Activated T-cell treated with anti-CD3 and anti-CD28 coated beads for 24 hours (primary cell): ENCODE measurements around the gene DUOX2.
"Not testable (repeated sequence)": the region's sequence is repeated elsewhere in the genome, so short reads cannot be mapped to it uniquely, and the experiment has no call there.

Source experiments
- DNase-seq: peaks from one replicate; pipeline ENCODE4 v3.0.0-alpha.2; 2020; ENCODE audit warnings: low read depth

Gene DUOX2

DNA sequence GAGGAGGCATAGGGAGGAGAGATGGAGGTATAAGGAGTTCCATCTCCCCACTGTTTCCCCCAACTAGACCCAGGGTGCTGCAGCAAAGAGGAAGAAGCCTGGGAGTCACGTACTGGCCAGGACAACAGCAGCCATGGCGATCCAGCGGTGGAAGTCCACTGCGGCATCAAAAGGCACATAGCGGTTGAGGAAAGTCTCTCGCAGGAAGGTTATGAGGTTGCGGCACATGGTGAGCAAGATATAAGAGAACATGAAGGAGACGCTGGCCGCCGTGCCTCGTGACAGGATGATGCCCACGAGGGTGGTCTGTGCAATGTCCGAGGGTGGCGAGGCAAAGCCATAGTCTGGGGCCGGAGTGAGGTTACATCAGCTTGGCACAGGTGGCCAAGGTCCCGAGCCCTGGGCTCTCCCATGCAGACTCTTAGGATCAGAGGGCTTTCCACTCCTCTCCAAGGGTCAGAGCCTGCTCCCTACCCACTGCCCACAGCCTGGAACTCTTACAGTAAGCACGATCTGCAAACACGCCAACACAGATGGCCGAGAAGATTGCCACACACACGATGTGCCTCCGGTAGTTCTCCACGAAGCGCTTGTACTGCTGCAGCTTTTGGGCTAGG lies 14.3 kb downstream of the DUOX2 start:
- no peak for DNase-seq

- no peak for DNase-seq
Measured at GRCh38 chr15:45097466-45097865, 16.5 kb downstream of the DUOX2 start.

GRCh38 chr15:45095661-45096060 lies 18.3 kb downstream of the DUOX2 start:
- no peak for DNase-seq

DNA sequence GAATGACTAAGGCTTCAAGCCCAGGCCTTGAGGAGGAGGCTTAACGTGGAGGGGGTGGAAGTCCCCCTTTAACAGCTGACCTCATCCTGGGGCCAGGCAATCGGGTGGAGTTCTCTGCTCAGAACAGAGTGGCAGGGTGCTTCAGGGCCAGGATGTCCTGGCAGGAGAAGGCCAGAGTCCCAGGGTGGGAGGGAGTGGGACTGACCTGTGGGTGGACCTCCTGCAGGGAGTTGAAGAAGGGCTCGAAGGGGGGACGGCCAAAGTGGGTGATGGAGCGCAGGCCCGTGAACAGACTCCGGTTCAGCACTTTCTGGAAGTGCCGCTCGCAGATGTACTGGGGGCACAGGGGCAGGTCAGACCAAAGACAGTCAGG lies 19.6 kb downstream of the DUOX2 start:
- DNase-seq, result no peak

DNA sequence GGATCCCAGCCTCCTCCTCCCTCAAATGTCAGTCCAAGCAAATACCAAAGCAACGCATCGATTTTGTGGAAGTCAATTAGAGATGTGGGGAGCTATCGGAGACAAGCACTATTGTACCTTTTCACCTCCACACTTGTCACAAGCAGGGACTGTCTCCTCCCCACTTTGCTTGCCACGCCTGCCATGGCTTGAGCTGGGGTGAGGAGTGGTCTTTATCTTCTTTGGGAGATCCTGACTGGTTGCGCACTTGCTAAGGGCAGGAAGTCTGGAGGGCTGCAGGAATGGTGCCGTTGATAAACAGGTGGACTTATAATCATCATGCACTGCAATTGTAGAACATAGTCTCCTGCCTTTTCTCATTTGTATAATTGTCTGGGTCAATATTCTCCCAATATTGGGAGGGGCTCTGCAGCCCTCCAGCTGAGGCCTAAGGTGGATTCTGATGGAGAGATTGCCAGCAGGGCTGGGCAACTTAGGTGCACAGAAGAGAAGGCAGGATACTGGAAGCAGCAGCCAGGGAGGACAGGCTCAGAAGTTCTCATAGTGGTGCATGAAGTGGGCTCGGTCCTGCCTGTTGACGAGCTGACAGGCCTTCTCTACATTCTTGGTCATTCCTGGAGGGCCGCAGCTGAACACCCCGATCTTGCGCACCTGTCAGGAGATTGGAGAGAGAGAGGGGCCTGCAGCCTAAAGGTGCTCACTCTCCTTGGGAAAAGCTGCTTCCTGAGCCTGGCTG lies 20.2 kb downstream of the DUOX2 start:
- DNase-seq, result no peak

GRCh38 chr15:45093013-45093412 lies 21.0 kb downstream of the DUOX2 start:
- DNase-seq, result no peak

GRCh38 chr15:45091576-45091975 lies 22.4 kb downstream of the DUOX2 start:
- no peak for DNase-seq

- no peak for DNase-seq
Measured at GRCh38 chr15:45091161-45091560, 22.8 kb downstream of the DUOX2 start.

DNA sequence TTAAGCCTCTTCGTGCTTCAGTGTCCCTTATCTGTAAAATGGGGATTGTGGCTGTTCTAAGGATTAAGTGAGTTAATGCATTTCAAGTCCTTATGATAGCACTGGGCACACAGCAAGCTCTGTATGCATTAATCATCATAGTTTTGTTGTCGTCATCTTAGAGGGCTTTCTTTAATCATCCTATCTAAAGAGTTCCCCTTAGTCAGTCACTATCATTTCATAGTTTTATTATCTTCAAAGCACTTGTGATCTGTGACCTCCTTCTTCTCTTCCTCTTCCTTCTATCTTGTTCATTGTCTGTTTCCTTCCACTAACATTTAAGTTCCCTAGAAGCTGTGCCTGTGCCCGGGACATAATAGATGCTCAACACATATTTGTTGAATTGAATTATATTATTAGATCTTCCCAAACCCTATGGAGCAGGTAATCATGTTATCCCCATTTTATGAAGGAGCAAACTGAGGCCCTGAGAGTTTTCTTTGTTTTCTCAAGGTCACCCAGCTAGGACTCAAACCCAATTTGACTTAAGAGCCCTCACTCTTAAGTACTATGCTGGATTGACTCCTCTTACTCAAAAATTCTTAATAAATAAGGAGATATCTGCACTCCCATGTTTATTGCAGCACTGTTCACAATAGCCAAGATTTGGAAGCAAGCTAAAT lies 24.1 kb downstream of the DUOX2 start:
- DNase-seq, result no peak

DNA sequence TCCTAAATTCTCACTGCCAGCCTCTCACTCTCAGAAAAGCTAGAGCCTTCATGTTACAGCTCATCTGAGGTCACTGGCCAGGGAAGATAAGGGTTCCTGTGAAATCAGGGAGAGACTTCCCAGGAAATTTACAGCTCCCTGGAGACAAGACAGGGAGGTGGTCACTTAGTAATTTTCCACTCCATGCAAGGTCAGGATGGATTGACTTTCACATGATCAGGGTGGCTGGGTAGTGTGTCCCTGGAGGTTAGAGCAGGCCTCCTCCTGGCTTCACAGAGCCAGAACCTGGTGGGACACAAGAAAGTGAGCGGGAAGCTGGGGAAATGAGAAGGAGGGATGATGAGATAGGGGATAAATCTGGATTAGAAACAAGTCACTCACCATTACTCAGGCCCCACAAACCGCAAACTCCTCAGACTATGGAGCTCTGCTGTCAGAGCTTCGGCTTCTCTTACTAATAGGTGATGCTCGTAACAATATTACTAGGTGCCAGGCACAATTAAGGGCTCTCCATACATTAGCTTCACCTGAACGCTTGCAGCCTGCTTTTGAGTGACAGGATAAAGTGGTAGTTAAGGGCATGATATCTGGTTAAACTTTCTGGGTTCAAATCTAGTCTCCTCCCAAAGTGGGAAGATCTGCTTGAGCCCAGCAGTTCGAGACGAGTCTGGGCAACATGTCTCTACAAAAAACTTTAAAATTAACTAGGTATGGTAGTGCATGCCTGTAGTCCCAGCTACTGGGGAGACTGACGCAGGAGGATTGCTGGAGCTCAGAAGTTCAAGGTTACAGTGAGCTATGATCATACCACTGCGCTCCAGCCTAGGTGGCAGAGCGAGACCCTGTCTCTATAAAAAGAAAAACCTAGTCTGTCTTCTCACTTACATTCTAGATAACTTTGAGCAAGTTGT lies 24.9 kb downstream of the DUOX2 start:
- no peak for DNase-seq

DNA sequence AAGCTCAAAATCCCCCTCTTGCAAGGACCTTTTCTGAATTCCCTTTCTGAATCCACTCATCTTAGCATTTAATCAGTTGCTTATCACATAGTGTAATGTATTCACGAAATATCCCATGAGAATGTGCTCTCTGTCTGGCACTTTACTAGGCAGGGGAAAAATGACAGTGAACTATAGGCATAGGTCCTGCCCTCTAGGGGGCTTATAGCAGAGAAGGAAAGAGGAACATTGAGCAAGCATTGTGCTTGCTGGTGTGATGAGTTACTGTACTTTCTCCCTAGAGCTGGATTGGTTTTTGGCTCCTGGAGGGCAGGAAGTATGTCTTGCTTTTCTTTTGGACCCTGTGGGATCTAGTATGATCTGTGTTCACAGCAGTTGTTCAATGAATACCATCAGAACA lies 26.5 kb downstream of the DUOX2 start:
- DNase-seq, result no peak

DNA sequence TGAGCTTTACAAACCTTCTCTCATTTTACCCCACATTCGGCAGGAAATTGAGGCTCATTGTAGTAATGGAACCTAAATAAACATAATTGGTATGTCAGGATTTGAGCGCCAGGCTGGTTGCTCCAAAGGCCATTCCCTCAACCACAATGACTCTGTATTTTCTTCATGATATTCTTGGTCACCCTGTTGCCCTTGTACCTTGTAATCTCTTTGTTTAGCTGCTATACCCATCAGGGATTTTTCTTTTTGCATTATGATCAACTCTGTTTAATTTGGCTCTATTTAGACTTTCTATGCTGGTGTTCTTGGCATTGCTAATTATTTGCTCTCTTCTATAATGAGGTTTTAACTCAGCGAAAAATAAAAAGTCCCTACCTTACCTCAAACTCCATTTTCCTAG lies 29.8 kb downstream of the DUOX2 start:
- no peak for DNase-seq

DNA sequence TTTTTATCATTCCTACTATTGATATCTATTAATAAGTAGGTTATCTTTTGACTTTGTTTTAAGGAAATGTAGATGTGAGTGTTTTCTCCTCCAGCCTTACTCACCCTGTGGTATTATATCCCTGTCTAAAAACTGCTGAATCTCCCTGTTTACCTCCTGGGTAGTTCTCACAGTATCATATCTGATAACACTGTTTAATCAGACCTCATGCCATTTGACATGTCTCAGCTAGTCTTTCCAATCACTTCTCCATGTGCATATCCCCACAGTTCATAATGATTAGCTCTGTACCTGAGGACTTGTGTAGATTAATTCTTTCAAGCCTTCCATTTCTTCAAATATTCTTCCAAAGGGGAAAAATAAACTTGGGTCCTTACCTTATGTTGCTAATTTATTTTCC lies 30.7 kb downstream of the DUOX2 start:
- no peak for DNase-seq

DNA sequence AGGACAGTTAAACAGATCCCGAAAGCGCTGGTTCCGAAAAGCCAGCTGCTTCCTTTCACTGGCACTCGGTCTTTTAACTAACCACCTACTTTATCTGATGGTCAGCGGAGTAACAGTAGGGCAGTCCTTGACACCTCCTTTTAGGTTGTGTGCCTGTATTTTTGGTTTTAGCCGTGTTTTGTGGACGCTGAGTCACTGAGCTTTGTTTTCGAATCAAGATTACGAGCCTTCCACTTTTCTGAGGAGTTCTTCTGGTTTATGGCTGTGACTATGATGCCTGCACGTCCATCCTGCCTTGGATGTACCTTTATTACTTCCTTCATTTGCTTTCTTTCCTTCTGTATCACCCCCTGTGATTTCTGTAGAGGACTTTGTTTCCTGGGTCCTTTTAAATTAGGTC lies 31.6 kb downstream of the DUOX2 start:
- DNase-seq, result not testable (repeated sequence)

DNA sequence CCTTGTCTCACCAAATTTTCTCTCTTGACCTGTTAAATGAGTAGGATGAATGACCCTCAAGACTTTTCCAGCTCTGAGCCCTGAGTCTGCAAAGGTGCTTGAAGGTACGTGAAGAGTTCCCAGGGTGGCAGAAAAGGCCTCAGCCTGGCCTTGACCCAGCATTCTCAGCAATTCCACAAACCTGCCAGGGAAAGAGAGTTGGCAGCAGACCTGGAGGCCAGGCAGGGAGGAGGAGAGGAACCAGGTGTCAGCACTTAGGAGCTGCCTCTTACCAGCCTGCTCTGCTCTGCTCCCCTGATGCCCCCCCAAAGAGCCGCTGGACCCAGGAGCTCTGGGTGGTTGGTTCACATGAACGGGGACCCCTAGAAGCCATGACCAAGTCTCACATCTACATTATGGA lies 33.4 kb downstream of the DUOX2 start:
- not testable (repeated sequence) for DNase-seq

GRCh38 chr15:45079628-45080246 lies 34.2 kb downstream of the DUOX2 start:
- not testable (repeated sequence) for DNase-seq

GRCh38 chr15:45079201-45079600 lies 34.8 kb downstream of the DUOX2 start:
- DNase-seq, result not testable (repeated sequence)

- not testable (repeated sequence) for DNase-seq
Measured at GRCh38 chr15:45077391-45077790, 36.6 kb downstream of the DUOX2 start.

- not testable (repeated sequence) for DNase-seq
Measured at GRCh38 chr15:45075440-45076320, 38.3 kb downstream of the DUOX2 start.

GRCh38 chr15:45073602-45074001 lies 40.4 kb downstream of the DUOX2 start:
- not testable (repeated sequence) for DNase-seq

DNA sequence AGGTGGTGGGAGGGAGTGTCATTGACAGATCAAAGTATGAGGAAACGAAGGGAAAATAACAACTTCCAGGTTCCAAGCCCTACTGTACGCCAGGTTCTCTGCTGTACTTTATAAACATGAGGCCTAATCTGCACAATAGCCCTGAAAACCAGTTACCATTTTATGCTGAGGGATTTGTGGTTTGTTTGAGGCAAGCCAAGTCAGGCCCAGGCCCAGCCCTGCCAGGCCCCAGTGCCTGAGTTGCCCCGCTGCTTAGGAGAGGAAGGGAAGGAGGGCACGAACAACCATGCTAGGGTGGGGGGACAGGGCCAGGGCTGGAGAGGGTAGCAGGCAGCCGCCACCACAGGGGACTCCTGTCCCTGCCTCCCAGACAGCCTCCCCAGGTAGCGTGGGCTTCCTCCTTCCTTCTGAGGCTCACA lies 44.0 kb downstream of the DUOX2 start:
- DNase-seq, result not testable (repeated sequence)
